ENCODE results near the gene PTK6.

DNA sequence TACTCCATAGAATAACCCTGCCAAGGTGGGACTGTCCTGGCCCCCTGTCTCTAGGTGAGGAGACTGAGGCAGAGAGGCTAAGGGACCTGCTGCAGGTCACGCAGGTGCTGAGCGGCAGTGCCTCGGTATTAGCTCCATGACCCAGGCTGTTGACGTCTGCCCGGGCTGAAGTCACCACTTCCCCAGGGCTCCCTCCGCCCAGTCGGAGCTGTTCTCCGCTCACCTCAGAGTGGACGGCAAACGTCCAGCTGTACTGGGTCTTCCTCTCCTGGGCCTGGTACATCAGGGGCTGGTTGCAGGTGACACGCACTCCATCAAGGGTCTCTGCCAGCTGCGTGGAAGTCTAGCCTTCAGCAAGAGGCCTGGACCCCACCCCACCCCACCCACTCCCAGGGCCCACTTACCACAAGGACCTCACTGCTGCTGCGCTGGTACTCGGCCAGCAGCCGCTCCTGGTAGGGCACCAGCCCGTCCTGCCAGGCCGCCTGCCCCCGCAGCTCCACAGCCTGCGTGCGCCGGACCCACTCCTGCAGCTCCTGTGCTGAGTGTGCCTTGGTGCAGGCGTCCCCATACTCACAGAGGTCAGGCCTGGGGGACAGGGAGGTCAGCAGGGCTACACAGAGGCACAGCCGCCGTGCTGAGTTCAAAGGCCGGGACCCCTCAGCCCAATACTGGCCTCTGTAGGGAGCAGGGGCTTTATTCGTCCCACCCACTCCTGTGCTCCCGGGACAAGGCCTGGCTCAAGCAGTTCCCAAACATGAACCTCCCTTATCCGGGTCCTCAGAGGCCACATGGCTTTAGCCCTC, 33.3 kb upstream of the PTK6 start:
- TF ChIP-seq, protein P1, sequence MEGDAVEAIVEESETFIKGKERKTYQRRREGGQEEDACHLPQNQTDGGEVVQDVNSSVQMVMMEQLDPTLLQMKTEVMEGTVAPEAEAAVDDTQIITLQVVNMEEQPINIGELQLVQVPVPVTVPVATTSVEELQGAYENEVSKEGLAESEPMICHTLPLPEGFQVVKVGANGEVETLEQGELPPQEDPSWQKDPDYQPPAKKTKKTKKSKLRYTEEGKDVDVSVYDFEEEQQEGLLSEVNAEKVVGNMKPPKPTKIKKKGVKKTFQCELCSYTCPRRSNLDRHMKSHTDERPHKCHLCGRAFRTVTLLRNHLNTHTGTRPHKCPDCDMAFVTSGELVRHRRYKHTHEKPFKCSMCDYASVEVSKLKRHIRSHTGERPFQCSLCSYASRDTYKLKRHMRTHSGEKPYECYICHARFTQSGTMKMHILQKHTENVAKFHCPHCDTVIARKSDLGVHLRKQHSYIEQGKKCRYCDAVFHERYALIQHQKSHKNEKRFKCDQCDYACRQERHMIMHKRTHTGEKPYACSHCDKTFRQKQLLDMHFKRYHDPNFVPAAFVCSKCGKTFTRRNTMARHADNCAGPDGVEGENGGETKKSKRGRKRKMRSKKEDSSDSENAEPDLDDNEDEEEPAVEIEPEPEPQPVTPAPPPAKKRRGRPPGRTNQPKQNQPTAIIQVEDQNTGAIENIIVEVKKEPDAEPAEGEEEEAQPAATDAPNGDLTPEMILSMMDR (IDR thresholded peaks at IDR 0.05; ENCODE audit: poor library complexity): no peak
- no peak for TF ChIP-seq EZH2 (IDR thresholded peaks at IDR 0.05; ENCODE audit: borderline replicate concordance)

All from hepatocyte (in vitro differentiated cells).